ENCODE results near the gene CSF1R.
"Not testable (repeated sequence)": the region's sequence is repeated elsewhere in the genome, so short reads cannot be mapped to it uniquely, and the experiment has no call there.

The CSF1R gene

DNA sequence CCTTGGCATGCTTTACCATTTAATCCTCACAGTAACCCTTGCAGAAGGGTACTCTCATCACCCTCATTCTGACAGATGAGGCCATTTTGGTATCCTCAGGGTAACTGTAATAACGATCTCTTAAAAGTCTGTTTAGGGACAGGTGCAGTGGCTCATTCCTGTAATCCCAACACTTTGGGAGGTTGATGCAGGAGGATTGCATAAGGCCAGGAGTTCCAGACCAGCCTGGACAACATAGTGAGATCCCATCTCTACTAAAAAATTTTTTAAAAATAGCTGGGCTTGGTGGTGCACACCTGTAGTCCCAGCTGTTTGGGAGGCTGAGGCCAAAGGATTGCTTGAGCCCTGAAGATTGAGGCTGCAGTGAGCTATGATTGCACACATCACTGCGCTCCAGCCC, 31.8 kb downstream of the CSF1R start:
- no peak for DNase-seq (ENCODE audit: low spot score)

DNA sequence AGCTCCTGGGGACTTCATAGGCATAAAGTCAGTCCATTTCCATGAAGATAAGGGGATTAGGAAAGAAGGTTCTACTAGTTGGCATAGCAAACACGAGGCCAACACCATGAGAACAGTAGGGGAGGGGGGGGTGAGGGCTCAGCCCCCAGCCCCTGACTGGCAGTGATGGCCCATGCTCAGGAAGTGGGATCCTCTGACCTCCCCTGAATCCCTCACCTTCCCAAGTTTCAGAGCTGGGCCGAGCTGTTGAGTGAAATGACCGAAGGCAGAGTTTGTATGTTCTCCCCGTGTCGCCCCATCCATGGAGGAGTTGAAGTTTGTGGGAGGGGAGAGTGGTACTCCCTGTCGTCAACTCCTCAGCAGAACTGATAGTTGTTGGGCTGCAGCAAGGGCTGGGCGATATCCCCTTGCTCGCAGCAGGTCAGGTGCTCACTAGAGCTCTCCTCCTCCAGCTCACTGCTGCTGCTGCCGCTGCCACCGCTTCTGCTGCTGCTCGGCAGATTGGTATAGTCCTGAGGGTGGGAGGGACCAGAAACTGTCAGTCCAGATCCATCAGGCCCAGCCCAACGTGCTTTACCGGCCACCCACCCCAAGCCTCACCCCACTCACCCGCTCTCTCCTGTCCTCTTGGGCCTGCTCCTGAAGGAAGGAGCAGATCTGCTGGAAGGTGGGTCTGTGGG, 32.5 kb downstream of the CSF1R start:
- no peak for DNase-seq (ENCODE audit: low spot score)

DNA sequence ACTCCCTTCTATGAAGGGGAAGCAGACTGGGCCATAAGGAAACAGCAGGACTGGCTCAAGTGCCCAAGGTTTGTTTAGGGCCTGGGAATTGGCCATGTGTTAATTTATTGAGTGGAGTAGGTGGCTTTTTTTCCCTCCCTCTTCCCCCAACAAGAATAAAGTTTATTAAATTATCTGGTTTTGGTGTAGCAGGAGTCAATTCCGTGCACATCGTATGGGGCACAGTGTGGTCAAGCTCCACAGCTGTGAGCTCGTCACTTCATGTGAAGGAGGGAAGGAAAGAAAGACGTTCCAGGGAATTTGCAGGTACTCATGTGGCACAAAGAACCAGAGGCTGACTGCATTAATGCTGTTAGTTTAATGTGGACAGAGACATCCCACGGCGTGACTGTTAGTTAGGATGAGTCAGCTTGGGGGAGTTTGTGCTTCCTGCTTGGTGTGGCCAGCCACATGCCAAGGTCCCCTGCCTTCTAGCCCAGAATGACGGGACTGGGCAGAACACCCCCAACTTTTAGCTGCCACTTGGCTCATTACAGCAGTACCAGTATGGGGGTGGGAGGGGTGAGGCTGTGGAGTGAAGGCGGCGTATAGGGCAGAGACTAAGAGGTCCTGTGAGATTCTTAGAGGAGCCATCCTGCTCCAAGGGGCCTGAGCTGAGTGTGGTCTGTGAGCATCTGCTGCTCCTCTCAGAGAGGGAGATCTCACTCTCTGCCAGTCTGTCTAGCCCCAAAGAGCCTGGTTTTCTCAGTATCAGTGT, 33.2 kb downstream of the CSF1R start:
- DNase-seq (ENCODE audit: low spot score), result peak; percentile 77

DNA sequence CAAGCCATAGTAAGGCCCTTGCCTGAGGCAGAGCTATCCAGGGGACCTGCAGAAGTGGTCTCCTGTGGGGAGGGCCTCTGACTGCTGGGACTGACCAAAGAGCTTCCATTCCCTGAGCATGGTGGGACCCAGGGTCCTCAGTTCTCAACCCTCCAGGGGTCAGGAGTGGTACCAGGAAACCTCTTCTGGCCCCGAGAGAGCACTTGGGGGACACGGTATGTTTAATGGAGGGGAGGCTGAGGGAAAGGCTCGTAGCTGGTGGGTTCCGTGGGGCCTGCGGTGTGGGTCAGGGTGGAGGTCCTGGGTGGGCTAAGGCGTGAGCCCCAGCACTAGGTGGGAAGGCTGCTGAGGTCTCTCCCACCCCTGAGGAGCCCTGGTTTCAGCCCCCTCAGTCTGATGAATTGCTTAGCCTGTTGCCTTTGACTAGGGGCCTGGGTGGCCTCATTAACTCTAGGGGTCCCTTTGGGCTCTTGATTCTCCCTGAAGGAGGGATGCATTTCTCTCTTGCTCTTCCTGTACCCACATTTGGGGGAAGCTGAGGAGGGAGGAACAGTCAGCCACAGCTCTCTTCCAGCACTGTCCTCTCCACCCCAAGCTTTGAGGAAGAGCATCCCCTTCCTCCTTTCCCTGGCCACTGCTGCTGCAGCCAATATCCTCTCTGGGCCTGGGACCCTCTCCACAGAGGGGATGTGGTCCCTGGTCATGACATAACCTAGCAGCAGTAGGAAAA, 34.0 kb downstream of the CSF1R start:
- no peak for DNase-seq (ENCODE audit: low spot score)

DNA sequence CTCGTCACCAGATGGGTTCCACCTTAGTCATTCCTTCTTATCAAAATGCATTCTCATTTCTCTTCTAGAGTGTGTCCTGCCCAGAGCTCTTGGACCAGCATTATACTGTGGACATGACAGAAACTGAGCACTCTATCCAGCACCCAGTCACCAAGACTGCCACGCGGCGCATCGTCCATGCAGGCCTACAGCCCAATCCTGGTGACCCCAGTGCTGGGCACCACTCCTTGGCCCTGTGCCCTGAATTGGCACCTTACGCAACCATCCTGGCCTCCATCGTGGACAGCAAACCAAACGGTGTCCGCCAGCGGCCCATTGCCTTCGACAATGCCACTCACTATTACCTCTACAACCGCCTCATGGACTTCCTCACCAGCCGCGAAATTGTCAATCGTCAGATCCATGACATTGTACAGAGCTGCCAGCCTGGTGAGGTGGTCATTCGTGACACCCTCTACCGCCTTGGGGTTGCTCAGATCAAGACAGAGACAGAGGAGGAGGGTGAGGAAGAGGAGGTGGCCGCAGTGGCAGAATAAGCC, 34.6 kb downstream of the CSF1R start:
- no peak for DNase-seq (ENCODE audit: low spot score)

DNA sequence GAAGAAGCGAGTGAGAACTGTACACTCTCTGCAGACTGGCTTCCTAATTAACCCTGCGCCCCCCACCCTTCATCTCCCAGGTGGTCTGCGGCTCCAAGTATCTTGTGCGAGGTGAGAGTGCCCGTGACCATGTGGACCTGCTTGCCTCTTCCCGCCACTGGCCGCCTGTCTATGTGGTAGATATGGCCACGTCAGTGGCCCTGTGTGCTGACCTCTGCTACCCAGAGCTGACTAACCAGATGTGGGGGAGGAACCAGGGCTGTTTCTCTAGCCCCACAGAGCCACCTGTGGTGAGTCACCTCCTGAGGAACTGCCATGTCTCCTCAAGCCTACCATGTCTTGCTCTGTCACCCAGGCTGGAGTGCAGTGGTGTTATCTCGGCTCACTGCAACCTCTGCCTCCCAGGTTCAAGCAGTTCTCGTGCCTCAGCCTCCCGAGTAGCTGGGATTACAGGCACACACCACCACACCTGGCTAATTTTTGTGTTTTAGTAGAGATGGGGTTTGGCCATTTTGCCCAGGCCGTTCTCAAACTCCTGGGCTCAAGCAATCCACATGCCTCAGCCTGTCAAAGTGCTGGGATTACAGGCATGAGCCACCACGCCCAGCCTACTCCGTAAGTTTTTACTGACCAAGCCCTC, 36.1 kb downstream of the CSF1R start:
- DNase-seq (ENCODE audit: low spot score), result peak; percentile 83

DNA sequence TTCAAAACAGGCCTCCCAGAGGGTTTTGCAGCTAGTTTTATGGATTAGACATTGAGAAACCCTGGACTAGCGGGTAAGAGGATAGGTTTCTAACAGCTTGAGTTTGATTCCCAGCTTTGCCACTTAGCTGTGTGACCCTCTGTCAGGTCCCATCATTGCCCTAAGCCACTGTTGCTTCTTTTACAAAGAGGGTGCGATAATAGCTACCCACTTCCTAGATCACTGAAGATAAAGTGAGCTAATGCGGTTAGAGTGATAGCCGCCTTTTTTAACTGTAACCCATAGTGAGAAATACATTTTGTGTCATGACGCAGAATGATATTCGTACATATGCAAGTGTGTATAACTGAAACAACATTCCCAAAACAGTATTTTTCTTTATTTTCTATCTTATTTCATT, 40.3 kb downstream of the CSF1R start:
- no peak for DNase-seq (ENCODE audit: low spot score)

DNA sequence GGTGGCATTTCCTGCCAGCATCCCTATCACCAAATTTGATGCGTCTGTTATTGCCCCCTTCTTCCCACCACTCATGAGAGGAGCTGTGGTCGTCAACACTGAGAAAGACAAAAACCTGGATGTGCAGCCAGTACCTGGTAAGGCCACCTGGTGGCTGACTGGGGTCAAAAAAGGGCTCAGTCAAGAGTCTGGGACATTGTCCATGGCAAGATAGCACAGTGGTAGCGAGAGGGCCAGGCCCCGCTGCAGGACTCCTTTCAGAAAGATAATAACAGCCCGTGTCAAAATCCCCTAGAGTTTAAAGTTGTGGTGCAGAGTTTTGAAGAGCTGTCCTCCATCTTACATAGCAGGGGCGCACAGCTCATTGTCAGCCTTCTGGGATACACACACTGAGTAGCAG, 40.8 kb downstream of the CSF1R start:
- no peak for DNase-seq (ENCODE audit: low spot score)

DNA sequence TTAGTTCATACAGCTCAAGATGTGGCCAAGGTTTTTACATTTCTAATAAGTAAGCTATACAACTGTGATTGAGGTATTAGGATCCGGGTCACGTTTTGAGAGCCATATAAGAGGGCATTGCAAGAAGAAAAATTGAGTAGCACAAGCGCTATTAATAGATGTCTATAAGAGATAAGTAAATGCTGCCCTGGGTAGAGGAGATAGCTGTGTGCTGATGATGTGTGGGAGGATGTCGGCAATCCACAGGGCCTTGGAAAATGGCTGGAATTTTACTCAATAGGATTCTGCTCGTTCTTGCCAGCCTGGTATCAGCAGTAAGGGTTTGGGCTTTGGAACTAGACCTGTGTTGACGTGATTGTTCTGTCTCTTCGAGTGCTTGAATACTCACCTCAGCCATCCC, 41.6 kb downstream of the CSF1R start:
- DNase-seq (ENCODE audit: low spot score), result no peak

DNA sequence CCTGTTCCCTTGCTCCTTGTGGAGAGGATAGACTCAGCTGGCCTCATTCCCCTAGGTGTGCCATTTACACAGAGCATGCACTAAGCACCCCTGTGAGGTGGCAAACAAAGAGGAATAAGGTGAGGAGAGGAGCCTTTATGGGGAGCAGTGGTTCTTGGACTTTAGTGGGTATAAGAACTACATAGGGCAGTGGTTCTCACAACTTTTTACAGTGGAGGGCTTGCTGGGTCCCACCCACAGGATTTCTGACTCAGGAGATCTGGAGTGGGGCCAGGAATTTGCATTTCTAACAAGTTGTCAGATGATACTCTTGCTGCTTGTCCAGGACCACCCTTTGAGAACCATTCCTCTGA, 42.0 kb downstream of the CSF1R start:
- DNase-seq (ENCODE audit: low spot score), result no peak

DNA sequence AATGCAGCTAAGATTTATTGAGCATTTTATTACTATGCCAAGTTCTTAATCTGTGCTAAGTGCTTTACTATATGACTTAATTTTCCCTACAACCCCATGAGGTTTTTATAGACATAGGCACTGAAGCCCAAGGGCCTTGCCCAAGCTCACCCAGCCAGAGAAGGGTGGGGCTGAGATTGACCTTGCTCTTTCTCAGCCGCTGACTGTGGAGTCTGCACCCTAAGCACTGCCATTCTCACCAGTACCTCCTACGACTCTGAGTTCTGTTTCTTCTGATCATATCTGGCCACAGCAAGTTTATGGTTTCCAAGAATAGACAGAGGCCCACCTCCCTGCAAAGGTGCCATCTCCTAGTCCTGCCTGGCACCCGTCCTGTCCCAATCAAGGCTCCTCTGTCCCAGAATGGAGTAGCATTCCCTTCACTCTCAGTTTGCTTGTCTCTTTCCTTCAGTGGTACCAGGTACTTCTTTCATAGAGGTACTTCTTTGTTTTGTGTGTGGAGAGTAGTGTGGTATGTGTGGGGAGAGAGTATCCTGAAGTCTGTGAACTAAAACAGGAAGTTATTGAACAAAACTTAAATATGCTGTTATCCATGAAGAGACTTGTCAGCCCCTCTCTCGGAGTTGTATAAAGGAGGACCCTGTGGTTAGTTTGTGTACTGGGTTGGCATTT, 42.6 kb downstream of the CSF1R start:
- no peak for DNase-seq (ENCODE audit: low spot score)

DNA sequence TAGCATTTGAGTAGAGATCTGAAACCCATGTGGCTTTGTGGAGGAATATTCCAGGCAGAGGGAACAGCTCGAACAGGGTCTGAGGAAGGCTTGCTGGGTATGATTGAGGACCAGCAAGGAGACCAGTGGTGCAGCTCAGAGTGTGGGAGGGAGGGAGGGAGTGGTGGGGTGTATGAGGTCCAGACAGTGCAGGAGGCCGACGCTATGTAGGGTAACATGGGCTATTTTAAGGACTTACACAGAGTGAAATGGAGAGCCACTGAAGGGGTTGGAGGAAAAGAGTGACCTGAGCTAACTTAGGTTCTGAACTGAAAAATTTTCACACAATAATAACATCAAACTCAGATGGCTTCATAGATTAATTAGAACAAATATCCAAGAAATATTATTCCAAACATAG, 43.9 kb downstream of the CSF1R start:
- DNase-seq (ENCODE audit: low spot score), result no peak

DNA sequence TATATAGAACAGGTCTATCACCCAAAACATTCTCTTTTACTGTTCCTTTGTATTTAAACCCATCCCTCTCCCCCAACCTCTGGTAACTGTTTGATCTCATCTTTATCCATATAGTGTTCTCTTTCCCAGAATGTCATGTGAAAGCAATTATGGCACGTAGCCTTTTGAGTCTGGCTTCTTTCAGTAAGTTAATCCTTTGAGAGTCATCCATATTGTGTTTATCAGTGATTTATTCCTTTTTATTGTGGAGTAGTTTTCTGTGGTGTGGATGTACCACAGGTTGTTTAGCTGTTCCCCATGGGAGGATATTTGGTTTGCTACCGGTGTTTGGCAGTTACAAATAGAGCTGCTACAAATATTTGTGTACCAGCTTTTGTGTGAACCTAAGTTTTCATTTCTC, 47.8 kb downstream of the CSF1R start:
- DNase-seq (ENCODE audit: low spot score), result no peak

DNA sequence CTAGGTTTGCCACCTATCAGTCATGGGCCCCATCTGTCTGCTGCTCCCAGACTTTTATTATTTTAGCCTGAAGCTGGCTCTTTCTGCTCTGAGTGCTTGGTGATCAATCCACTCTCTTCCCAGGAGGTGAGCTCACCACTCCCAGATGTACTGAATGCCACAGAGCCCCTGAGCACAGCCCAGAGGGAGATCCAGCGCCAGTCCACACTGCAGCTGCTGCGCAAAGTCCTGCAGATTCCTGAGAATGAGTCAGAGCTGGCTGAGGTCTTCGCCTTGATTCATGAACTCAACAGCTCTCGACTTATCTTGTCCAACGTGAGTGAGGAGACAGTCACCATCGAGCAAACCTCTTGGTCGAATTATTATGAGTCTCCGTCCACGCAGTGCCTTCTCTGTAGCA, 49.8 kb downstream of the CSF1R start:
- no peak for DNase-seq (ENCODE audit: low spot score)

DNA sequence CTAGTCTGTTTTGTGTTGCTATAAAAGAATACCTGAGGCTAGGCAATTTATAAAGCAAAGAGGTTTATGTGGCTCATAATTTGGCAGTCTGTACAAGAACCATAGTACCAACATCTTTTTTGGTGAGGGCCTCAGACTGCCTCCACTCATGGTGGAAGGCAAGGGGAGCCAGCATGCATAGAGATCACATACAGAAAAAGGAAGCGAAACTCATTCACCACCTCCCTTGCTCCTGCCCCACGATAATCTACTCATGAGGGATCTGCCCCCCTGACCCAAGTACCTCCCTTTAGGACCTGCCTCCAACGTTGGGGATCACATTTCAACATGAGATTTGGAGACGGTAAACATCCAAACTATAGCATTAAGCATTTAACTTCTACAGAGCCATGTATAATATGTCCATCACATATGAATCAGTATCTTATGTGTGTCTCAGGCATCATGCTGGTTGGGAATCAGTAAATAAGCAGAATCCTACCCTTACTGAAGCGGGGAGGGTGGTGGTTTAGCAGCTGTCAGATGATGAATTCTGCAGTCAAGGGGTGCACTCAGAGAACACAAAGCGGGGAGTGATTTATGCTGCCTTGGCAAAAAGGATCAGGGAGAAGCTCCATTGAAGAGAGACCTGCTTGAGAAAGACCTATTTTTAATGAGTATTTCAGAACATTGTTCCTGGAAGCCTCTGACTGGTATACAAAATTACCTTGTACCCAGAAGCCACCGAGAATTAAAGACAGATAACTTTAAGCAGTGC, 51.0 kb downstream of the CSF1R start:
- no peak for DNase-seq (ENCODE audit: low spot score)

DNA sequence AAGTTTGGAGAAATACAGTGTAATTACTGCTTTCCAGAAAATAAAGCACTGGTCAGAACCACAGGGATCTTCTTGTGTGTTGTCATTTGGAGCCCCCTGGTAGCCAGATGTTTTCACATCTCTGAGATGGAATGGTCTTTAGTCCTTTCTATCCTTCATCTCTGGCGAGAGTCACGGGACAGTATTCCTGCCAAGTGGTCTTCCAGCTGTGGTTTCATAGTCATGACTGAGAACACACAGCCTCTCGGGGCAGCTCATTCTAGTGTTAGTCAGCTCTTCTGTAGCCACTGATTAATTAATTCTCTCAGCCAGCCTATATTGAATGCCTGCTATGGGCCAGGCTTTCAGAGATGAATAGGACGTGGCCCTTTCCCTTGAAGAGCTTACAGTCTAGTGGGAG, 51.7 kb downstream of the CSF1R start:
- no peak for DNase-seq (ENCODE audit: low spot score)

DNA sequence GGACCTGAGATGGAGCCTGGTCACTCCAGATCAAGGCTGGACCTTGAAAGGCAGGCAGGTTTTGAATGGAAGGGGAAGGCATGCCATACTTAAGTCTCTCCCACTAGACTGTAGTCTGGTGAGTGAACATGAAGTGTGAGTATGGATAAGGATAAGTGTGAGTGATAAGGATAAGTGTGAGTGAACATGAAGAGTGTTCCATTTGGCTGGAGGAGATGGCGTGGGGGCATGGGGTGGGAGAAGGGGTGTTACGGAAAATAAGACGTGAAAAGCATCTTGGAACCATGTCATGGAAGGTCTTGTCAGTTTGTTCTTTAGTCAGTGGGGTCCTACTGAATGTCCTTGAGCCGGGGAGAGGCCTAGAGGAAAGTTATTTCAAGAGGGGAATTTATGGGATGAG, 53.0 kb downstream of the CSF1R start:
- no peak for DNase-seq (ENCODE audit: low spot score)

DNA sequence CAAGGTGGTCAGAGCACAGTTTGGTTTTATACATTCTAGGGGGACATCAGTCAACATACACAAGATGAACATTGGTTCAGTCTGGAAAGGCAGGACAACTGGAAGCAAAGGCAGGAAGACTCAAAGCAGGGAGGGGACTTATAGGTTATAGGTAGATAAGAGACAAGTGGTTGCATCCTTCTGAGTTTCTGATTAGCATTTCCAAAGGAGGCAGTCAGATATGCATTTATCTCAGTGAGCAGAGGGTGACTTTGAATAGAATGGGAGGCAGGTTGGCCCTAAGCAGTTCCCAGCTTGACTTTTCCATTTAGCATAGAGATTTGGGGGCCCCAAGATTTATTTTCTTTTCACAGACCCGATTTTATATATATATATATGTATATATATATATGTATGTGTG, 58.3 kb downstream of the CSF1R start:
- DNase-seq (ENCODE audit: low spot score), result not testable (repeated sequence)

DNA sequence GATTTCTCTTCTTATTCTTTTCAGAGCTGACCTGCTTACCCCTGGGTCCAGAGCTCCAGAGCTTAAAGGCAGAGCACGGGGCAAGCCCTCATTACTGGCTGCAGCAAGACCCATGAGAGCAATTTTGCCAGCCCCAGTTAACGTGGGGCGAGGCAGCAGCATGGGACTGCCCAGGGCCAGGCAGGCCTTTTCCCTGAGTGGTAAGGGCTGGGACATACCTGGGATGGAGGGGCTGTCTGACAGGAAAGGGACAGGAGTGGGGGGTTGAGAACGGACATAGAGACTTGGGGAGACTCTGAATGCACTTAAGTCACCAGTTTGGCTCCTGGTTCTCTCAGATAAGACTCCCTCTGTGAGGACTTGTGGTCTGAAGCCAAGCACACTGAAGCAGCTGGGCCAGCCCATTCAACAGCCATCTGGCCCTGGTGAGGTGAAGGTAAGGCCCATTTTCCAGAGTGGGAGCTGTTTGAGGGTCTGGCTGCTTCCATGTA, 59.6 kb downstream of the CSF1R start:
- no peak for DNase-seq (ENCODE audit: low spot score)

DNA sequence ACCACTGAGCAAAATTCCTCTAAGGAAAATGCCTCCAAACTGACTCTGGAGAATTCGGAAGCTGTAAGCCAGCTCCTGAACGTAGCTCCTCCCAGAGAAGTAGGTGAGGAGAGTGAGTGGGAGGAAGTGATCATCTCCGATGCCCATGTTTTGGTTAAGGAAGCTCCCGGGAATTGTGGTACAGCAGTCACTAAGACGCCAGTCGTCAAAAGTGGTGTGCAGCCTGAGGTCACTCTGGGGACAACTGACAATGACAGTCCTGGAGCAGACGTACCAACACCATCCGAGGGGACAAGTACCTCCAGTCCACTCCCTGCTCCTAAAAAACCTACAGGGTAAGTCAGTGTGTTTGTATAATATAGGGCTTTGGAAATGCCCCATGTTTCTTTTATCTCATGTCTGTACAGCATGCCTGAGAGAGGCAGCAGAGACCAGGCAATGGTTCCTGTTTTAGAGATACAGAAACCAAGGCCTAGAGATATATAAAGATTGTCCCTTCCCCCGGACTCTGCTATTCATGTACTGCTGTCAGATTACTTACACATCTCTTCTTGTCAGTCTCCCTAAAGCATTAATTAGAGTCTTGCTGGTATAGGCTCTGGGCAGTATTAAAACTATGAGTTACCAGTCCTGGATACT, 61.9 kb downstream of the CSF1R start:
- DNase-seq (ENCODE audit: low spot score), result peak; percentile 76

DNA sequence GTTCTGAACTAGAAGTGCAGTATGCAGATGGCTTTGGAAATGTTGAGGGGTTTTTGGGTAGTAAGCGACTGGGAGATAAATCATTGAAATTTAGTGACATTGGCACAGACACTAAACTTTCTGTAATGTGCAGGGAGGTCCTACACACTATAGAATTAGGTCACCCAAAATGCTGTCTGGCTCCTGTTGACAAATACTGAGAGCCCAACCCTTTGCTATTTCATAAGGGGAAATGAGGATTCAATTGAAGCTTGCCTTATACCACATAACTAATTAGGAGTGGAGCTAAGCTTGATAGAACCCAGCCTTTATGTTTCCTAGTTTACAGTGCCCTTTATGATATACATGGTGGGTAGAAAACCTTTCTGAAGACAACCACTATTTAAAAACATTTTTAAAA, 63.2 kb downstream of the CSF1R start:
- no peak for DNase-seq (ENCODE audit: low spot score)

Measured in kidney capillary endothelial cell (primary cell).